Putamen (tissue), 1 donor: ENCODE results near the gene CCDC191.

ENCODE experiments used
- DNase-seq: peaks from one replicate; pipeline ENCODE4 v3.0.0-alpha.2; 2016; ENCODE audit warnings: low spot score

CCDC191 gene, protein sequence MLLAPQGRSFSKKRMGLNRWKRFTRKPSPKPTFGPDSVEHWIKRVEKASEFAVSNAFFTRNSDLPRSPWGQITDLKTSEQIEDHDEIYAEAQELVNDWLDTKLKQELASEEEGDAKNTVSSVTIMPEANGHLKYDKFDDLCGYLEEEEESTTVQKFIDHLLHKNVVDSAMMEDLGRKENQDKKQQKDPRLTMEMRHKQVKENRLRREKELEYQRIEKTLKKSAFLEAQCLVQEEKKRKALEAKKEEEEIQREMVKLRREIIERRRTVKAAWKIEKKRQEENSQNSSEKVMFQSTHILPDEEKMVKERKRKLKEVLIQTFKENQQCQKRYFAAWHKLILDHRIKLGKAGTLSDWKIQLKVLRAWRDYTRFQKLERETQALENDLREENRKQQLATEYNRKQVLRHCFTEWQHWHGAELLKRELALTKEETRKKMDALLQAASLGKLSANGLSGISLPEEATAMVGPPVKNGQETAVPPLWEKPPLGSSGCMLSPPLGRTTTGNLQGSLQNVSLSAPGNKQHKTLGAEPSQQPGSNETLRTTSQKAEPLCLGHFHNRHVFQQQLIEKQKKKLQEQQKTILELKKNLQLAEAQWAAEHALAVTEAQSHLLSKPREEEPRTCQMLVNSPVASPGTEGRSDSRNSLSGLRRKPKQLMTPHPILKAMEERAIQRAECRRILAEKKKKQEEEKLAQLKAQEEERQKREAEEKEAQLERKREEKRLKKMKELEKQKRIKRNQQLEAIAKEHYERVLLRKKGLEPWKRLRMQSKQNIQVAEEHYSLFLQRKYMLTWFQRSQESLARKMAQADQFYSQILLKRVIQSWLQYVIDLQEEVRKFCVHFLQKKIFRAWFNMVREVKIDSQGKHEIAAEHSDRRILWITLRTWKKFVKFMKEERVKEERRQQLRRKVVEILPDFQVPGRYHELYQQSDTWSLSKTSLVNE

GRCh38 chr3:114056130-114057010 is at the start of gene CCDC191, which contains the start of gene QTRT2:
Gene CCDC191, minus strand, starts transcription at chr3:114056526. Its CDS starts 60 bp downstream, at chr3:114056466.
Gene QTRT2, plus strand, starts transcription at chr3:114056737. Its CDS starts 8,521 bp downstream, at chr3:114065258.
- peak; percentile 99 for DNase-seq

GRCh38 chr3:114104414-114104813 is 48.1 kb upstream of the CCDC191 start:
- DNase-seq: no peak

DNA sequence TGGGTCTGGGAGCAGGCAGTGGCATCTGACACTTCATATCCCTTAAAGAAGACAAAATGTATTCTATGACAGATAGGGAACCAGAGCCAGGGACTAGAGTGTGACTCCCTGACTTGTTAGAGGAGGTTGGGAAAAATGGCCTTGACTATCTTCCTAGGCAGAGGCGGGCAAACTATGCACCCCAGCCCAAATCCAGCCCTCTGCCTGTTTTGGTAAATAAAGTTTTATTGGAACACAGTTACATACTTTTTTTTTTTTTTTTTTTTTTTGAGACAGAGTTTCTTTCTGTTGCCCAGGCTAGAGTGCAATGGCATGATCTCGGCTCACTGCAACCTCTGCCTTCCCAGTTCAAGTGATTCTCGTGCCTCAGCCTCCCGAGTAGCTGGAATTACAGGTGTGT is 47.5 kb upstream of the CCDC191 start:
- DNase-seq: no peak

DNA sequence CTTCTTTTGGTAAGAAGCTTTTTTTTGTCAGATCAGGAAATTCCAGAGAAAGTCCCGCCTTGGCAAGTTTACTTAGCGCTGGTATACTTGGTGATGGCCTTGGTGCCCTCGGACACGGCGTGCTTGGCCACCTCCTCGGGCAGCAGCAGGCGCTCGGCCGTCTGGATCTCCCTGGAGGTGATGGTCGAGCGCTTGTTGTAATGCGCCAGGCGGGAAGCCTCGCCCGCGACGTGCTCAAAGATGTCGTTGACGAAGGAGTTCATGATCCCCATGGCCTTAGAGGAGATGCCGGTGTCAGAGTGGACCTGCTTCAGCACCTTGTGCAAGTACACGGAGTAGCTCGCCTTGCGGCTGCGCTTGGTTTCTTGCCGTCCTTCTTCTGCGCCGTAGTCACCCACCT is 46.9 kb upstream of the CCDC191 start:
- DNase-seq: no peak

GRCh38 chr3:114101101-114101500 is 44.8 kb upstream of the CCDC191 start:
- no peak for DNase-seq

DNA sequence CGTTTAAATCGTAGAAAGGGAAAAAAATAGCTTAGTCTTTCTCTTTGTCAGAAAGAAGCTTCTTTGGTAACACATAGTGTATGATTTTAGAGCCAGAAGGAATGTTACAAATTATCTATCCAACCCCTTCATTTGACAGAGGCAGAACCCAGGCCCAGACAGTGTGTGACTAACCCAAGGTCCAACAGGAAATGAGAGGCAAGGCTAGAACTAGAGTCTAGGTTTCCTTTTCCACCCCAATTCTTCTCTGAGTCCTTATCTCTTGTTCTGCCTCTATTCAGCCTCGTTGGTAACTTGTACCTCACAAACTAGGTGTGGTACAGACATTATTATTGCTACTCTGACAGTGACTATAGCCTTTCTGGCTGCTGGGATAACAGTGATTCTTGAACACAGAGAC is 39.5 kb upstream of the CCDC191 start:
- DNase-seq: no peak

- no peak for DNase-seq
Observed at GRCh38 chr3:114093596-114093995, 37.3 kb upstream of the CCDC191 start.

DNA sequence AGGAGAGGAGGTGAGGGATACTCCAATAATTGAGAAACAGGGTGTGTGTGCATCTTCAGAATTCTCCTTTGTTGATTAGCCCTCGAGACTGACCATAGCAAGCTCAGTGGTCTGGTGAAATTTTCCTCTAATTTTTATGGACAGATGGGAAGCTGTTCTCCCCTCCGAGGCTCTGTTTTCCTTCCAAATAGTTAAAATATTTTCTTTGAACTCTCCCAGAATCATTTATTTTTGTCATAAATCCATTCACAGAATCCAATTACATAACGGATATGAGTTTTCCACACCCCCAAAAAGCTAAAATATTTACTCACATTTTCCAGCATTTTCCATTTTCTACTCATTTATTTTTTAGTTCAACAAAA is 36.7 kb upstream of the CCDC191 start:
- DNase-seq: no peak

DNA sequence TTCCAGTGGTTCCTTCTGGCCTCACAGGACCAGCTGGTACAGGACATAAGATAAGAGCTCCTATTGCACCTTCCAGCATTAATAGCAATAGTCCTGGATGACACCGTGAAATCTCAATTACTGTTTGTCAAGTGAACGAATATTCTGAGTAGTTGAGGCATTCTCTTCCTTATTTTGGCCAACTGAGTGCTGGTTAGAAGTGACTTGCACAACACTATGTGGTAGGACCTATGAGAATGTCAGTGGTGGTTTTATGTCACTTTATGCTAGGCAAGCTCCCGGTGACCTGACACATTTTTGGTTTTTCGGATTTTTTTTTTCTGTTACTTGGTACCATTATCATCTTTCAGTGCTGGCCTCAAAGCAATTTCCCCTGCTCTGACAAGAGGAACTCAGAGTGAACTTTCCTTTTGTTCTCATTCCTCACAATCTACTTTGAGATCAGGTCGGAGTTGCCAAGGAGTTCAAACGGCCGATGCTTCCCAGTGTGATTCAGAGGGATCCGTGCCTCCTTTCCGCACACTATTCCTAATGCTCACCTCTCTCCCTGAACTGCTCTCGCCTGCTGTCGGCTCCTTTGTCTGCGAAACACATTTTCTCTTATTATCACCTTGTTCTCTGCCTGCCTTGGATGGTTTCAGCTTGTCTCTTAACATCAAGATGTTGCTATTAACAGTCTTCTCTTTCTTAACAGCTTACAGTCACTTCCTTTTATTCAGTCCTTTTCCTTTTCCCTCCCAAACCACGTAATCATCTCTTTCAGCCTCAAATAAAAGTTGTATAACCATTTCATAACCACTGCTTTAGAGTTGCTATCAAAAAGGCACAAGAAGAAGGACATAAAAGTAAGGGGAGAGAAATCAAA is 36.1 kb upstream of the CCDC191 start:
- no peak for DNase-seq

GRCh38 chr3:114089675-114090074 is 33.3 kb upstream of the CCDC191 start:
- no peak for DNase-seq

- DNase-seq: no peak
Observed at GRCh38 chr3:114086356-114086755, 30.0 kb upstream of the CCDC191 start.

GRCh38 chr3:114083112-114083511 is 26.8 kb upstream of the CCDC191 start:
- no peak for DNase-seq

GRCh38 chr3:114081037-114081436 is 24.7 kb upstream of the CCDC191 start:
- no peak for DNase-seq

- no peak for DNase-seq
Observed at GRCh38 chr3:114080201-114080600, 23.9 kb upstream of the CCDC191 start.

DNA sequence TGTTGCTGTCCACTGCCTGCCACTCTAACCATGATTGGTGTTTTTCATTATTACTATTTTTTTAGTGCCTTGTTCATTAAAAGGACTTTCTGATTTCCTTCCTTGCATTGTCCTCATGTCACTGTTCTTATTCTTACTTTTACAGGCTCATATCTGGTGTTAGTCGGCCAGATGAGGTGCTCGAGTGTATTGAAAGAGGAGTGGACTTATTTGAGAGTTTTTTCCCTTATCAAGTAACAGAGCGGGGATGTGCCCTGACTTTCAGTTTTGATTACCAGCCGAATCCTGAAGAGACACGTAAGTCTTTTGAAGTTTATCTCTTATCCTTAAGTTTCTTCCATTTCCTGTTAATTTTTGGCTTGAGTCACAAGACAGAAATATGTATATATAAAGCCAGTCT is 23.4 kb upstream of the CCDC191 start:
- no peak for DNase-seq

- DNase-seq: no peak
Observed at GRCh38 chr3:114078126-114078525, 21.8 kb upstream of the CCDC191 start.

GRCh38 chr3:114076711-114077110 is 20.4 kb upstream of the CCDC191 start:
- DNase-seq: no peak

GRCh38 chr3:114071786-114072185 is 15.5 kb upstream of the CCDC191 start:
- DNase-seq: no peak

GRCh38 chr3:114068336-114068735 is 12.0 kb upstream of the CCDC191 start:
- no peak for DNase-seq

DNA sequence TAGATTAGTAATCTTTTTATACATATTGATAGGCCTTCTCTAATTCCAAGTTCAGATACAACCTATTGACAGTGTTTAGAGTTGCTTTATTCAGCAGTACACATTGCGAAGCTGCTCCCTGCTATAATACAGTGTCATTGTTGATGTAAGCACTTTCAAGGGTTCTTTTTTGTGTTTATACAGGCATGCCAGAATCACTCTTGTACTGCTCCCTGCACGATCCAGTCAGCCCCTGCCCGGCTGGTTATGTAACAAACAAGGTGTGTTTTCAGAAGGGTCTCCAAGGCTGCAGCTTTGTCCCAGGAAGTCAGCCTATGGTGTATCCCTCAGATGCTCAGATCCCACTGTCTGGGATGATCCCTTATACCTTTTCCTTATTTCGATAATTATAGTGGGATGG is 11.5 kb upstream of the CCDC191 start:
- DNase-seq: no peak
